ENCODE data around the gene MAGEB3. TPM values are rescaled to one million over a fixed set of nuclear protein-coding genes. Genes with fewer than 3 reads are reported as not detected.

MAGEB3 gene
- total RNA-seq, 1 experiment from 2014 or later, result not detected

DNA sequence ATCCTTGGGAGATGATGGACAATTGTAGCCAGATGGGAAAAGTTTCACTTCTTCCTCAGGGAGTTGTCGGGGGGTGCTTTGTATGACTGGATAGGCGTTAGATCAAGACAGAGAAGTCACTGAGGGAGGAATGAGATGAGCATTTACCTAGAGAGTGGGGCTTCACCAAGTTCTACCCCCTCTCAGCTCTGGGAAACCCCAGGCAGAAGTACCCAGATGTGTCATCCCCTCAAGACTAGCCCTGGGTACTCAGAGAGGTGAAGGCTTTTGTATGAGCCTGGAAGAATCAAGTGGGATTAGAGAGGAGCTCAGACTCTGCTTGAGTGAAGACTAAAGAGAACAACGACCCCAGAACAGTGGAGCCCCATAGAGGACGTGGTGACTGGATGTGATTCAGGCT, 18.4 kb downstream of the MAGEB3 start:
- Histone ChIP-seq H3K27me3 (no peaks in the 10 kb centered on the region), H3K9me3 (replicated peaks) (no peaks in the 10 kb centered on the region), H3K4me3 (no peak overlapping the region), H3K27ac (no peak overlapping the region), H3K36me3 (no peaks in the 10 kb centered on the region), H3K4me1 (no peaks in the 10 kb centered on the region)
- DNase-seq, result no peak

DNA sequence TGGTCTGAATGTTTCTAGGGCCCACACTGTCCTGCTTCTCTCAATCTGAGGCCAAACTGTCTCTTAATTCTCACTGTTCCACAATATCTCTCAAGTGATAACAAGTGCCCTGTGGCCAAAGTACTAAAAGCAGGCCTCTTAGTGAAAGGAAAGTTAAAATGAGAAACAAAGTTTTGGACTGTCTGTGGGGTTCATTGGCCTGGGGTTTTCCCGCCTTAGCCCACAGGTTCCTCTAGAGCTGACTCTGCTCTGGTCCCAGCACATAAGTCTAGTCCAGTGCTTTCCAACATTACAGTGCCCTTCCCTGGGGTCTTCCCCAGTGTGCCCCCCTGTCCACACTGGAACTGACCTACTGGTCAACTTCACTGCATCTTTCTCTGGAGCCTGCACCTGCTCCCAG, 22.8 kb downstream of the MAGEB3 start:
- no peaks in the 10 kb centered on the region for H3K9me3 ChIP-seq (replicated peaks)
- no peak overlapping the region for H3K27ac ChIP-seq
- no peak overlapping the region for H3K4me3 ChIP-seq
- no peak for DNase-seq
- no peaks in the 10 kb centered on the region for H3K27me3 ChIP-seq
- no peaks in the 10 kb centered on the region for H3K36me3 ChIP-seq
- no peaks in the 10 kb centered on the region for H3K4me1 ChIP-seq

DNA sequence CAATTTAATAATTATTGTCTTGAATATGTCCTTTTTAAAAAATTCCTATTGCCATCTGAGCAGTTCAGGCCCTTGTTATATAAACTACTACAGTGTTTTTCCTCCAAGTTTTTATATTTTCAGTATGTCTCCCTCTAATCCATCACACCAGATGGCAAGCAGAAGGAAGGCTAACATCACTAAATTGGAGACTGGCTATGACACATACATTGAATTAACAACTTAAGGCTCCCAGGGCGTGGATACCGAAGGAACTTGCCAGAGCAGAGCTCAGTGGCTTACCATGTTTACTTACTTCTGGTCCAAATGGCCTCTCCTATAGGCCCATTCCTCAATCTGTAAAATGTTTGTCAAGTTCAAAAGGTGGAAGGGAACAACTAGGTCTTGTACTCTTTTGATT, 29.5 kb downstream of the MAGEB3 start:
- Histone ChIP-seq H3K9me3 (replicated peaks) (no peaks in the 10 kb centered on the region), H3K4me1 (no peaks in the 10 kb centered on the region), H3K36me3 (no peaks in the 10 kb centered on the region), H3K27ac (no peak overlapping the region), H3K4me3 (no peak overlapping the region), H3K27me3 (no peaks in the 10 kb centered on the region)
- DNase-seq, result no peak

DNA sequence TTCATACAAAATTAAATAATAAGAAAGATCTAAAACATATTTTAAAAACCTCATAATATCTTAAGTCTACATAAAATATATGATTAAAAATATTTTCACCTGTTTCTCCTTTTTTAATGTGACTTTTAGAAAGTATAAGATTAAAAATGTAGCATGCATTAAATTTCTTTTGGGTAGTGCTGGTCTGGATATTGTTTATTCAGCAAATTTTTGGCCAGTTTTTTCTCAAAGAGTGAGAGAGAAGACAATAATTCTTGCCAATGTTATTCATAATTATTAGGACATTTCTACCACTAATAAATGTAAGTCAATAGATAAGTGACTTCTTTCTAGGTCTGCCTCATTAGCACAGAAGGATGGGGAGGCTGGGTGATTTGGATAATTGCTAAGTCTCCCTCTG, 30.6 kb downstream of the MAGEB3 start:
- Histone ChIP-seq H3K9me3 (replicated peaks) (no peaks in the 10 kb centered on the region), H3K27me3 (no peaks in the 10 kb centered on the region), H3K4me3 (no peak overlapping the region), H3K36me3 (no peaks in the 10 kb centered on the region), H3K27ac (no peak overlapping the region), H3K4me1 (no peaks in the 10 kb centered on the region)
- DNase-seq, result no peak

DNA sequence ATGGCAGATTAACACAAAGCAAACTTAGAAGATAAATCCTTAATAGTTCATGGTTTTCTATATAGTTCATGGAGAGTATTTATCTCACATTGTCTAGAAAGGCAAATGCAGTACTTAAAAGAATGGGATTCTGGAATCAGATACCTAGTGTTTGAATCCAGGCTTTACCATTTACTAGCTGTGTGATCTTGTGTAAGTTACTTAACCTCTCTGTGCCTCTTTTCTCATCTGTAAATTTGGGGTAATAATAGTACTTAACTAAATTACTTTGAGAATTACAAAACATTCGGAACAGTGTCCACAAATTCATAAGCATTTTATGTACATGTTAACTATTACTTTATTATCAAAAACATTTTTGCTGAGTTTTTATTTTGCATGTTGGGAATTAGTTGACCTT, 32.3 kb downstream of the MAGEB3 start:
- no peaks in the 10 kb centered on the region for H3K4me1 ChIP-seq
- no peaks in the 10 kb centered on the region for H3K36me3 ChIP-seq
- no peaks in the 10 kb centered on the region for H3K9me3 ChIP-seq (replicated peaks)
- no peak overlapping the region for H3K27ac ChIP-seq
- H3K4me3 ChIP-seq, result no peak overlapping the region
- H3K27me3 ChIP-seq, result no peaks in the 10 kb centered on the region
- no peak for DNase-seq

DNA sequence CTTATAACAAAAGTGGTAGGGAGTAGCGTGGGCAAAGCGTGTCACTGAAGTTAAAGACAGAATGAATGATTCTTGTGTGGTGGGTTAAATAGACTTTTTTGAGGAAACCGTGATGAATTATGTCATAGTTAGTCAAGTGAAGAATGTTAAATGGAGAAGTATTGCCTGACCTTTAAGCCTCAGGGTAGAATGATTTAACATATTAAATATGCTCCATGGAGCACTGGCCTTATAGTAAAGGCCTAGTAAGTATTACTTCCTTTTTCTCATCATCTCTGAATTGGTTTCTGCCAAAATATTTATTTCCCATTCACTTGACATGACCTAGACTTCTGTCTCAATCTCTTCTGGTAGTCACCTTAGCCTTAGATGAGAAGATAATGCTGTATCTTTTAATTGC, 40.2 kb downstream of the MAGEB3 start:
- Histone ChIP-seq H3K4me1 (no peaks in the 10 kb centered on the region), H3K4me3 (no peak overlapping the region), H3K27ac (no peak overlapping the region), H3K9me3 (replicated peaks) (no peaks in the 10 kb centered on the region), H3K27me3 (no peaks in the 10 kb centered on the region), H3K36me3 (no peaks in the 10 kb centered on the region)
- no peak for DNase-seq

DNA sequence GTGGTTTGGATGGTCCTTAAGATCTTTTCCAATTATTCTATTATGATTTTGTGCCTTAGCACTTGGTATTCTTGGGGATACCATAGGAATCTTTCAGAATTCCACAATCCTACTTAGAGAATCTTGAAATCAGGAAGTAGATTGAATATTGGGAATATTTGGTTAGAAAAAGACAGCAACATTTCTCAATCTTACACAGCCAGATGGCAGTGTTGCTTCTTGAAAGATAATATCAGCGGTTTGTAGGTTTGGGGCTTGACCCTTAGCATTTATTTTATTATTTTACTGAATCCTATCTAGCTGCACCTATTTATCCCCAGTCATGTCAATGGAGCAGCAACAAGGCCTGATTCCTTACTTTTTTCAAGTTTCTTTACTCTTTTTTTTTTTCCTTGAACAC, 45.0 kb downstream of the MAGEB3 start:
- Histone ChIP-seq H3K36me3 (no peaks in the 10 kb centered on the region), H3K27me3 (no peaks in the 10 kb centered on the region), H3K4me1 (no peaks in the 10 kb centered on the region), H3K9me3 (replicated peaks) (no peaks in the 10 kb centered on the region), H3K27ac (no peak overlapping the region), H3K4me3 (no peak overlapping the region)
- peak in 1 of 2 experiments; percentile 42 for DNase-seq

DNA sequence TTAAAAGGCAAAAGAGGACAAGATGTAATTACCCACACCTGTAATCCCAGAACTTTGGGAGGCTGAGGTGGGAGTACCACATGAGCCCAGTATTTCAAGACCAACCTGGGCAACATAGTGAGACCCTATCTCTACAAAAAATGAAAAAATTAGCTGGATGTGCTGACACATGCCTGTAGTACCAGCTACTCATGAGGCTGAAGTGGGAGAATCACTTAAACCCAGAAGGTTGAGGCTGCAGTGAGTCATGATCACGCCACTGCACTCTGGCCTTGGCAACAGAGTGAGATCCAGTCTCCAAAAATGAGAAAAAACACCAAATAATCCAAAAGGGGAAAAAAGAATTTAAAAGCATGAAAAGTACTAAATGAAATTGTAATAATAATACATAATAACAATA, 47.9 kb downstream of the MAGEB3 start:
- no peaks in the 10 kb centered on the region for H3K36me3 ChIP-seq
- H3K27ac ChIP-seq, result no peak overlapping the region
- DNase-seq, result no peak
- no peaks in the 10 kb centered on the region for H3K27me3 ChIP-seq
- H3K4me3 ChIP-seq, result no peak overlapping the region
- no peaks in the 10 kb centered on the region for H3K9me3 ChIP-seq (replicated peaks)
- H3K4me1 ChIP-seq, result peaks cover 5% of the 10 kb centered on the region

DNA sequence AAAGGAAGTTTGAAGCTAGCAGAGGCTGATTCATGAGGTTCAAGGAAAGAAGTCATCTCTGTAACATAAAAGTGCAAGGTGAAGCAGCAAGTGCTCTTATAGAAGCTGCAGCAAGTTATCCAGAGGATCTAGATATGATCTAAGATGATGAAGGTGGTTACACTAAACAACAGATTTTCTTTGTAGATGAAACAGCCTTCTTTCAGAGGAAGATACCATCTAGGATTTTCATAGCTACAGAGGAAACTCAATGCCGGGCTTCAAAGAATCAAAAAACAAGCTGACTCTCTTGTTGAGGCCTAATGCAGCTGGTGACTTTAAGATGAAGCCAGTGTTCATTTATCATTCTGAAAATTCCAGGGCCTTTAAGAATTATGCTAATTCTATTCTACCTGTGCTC, 50.0 kb downstream of the MAGEB3 start:
- Histone ChIP-seq H3K4me3 (no peak overlapping the region), H3K36me3 (no peaks in the 10 kb centered on the region), H3K27ac (no peak overlapping the region), H3K4me1 (peaks cover 5% of the 10 kb centered on the region), H3K27me3 (no peaks in the 10 kb centered on the region), H3K9me3 (replicated peaks) (no peaks in the 10 kb centered on the region)
- DNase-seq, result no peak

DNA sequence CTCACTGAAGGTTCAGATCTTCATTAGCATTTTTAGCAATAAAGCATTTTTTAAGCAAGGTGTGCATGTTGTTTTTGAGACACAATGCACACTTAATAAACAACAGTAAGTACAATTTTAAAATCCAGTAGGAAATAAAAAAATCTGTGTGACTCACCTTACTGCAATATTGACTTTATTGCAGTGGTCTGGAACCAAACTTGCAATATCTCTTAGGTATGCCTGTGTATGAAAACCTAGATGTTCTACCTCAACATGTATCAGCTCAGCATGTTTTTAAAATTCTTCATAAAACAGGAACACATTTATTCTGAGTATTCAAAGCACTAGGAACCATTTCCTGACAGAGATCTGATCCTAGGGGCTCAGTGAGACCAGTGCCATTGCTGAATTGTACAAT, 52.1 kb downstream of the MAGEB3 start:
- Histone ChIP-seq H3K27me3 (no peaks in the 10 kb centered on the region), H3K36me3 (no peaks in the 10 kb centered on the region), H3K27ac (no peak overlapping the region), H3K4me1 (peaks cover 5% of the 10 kb centered on the region), H3K9me3 (replicated peaks) (no peaks in the 10 kb centered on the region), H3K4me3 (no peak overlapping the region)
- no peak for DNase-seq

DNA sequence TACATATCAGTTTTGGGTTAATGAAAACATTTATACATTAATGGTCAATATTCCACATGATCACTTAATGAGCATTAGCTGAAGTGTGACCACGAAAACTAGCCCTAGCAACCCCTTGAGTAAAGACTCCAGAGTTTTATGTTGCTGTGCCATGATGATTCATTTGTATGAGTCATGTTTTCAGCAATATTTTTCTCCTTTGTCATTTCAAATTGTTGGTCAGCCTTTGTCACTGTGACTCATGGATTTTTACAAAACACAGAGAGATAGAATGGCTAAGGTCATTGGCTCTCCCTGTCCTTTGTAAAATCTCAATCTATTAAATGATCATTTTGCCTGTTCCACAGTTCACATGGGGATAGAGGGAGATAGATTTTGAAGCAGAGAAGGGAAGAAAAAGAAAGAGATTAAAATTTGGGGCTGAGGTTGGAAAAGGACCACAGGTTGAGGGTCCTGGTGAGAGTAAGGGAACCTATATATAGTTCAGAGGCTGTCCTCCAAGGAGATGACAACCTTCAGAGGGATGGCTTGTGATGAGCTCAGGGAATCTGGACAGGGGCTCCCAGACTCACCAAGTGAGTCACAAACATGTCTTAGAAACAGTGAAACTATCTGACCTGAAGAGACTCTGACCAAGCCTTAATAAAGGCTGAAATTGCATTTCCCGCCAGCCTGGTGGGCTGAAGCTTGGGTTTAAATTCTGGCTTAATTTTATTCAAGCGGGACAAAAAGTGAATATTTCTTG, 53.2 kb downstream of the MAGEB3 start:
- DNase-seq, result peak in 1 of 2 experiments; percentile 22

More for the DNA sequence above, 53.2 kb downstream of the MAGEB3 start:
- Histone ChIP-seq H3K36me3 (no peaks in the 10 kb centered on the region), H3K9me3 (replicated peaks) (no peaks in the 10 kb centered on the region), H3K4me3 (no peak overlapping the region), H3K4me1 (peaks cover 5% of the 10 kb centered on the region), H3K27ac (peak overlapping the region; percentile 59), H3K27me3 (no peaks in the 10 kb centered on the region)

Other genes starting within 250 kb of the MAGEB3 start
- gene MAGEB2, start 15.1 kb upstream of the MAGEB3 start, total RNA-seq (2014; rRNA removed; shearing (Covaris generic)), result 0.14 and 0.20 TPM in 2 replicates
- gene MAGEB4, start 11.3 kb downstream of the MAGEB3 start, total RNA-seq (2014; rRNA removed; shearing (Covaris generic)), result not detected in 2 replicates
- 14.7 and 15.6 TPM in 2 replicates for gene MAGEB1, start 16.5 kb downstream of the MAGEB3 start, total RNA-seq (2014; rRNA removed; shearing (Covaris generic))
- not detected in 2 replicates for gene NR0B1, start 78.7 kb downstream of the MAGEB3 start, total RNA-seq (2014; rRNA removed; shearing (Covaris generic))